Measurements from ENCODE around the gene C1orf50.
A peak's percentile ranks its signal among the peaks of the same experiment; 100 is the strongest.

C1orf50 gene

GRCh38 chr1:42822800-42823392 lies 55.8 kb downstream of the C1orf50 start:
- POLR2A ChIA-PET, result interaction anchor here (0.8 to 7.3 kb wide), 3 partner anchors 23 to 57 kb away, joined by 4 to 75 read pairs (median 6); partner anchors contain the start of genes C1orf50, P3H1 and ZNF691
- CTCF ChIA-PET, result interaction anchor here (0.7 kb wide), 1 partner anchor 1068 kb away, joined by 3 read pairs; no protein-coding TSS in a partner anchor
- TF ChIP-seq PKNOX1 (IDR thresholded peaks at IDR 0.05) (peak; percentile 64), NFRKB (IDR thresholded peaks at IDR 0.05) (no peak)
- DNase-seq (ENCODE audit: extremely low spot score), result no peak

- no peak for DNase-seq (ENCODE audit: extremely low spot score)
- no peak for TF ChIP-seq TARDBP (IDR thresholded peaks at IDR 0.05)
- no peak for TF ChIP-seq ARNT (IDR thresholded peaks at IDR 0.05)
- TF ChIP-seq LEF1 (IDR thresholded peaks at IDR 0.05; ENCODE audit: borderline replicate concordance), result no peak
- no peak for TF ChIP-seq SUZ12 (IDR thresholded peaks at IDR 0.05)
- TF ChIP-seq ZNF384 (IDR thresholded peaks at IDR 0.05), result no peak
- POLR2A ChIA-PET, result interaction anchor here (1.3 to 7.3 kb wide), 5 partner anchors 8 to 57 kb away, joined by 3 to 75 read pairs (median 8); partner anchors contain the start of genes C1orf50, P3H1 and ZNF691
- CTCF ChIA-PET, result interaction anchor here (1.0 to 1.2 kb wide), 3 partner anchors 13 to 99 kb away, joined by 3 to 4 read pairs (median 4); partner anchors contain the start of gene ZNF691
Observed at GRCh38 chr1:42824481-42825035, 57.5 kb downstream of the C1orf50 start.

GRCh38 chr1:42825036-42825851 lies 58.2 kb downstream of the C1orf50 start:
- no peak for TF ChIP-seq FOXA1 (IDR thresholded peaks at IDR 0.05)
- TF ChIP-seq L3MBTL2 (conservative IDR thresholded peaks at IDR 0.05), result peak; percentile 33
- TF ChIP-seq HDGF (IDR thresholded peaks at IDR 0.05; ENCODE audit: borderline replicate concordance), result no peak
- ChIA-PET CTCF (interaction anchor here (1.0 to 1.2 kb wide), 3 partner anchors 12 to 98 kb away, joined by 3 to 4 read pairs (median 4); partner anchors contain the start of gene ZNF691), POLR2A (interaction anchor here (1.0 to 7.3 kb wide), 6 partner anchors 9 to 143 kb away, joined by 3 to 75 read pairs (median 6); partner anchors contain the start of genes C1orf50, P3H1, YBX1 and ZNF691)

More at GRCh38 chr1:42825036-42825851, 58.2 kb downstream of the C1orf50 start:
- DNase-seq (ENCODE audit: extremely low spot score), result no peak

Measured in HEK293T (cell line).